Skeletal muscle tissue (tissue), 4 donors: ENCODE results near the gene GASK1B. TPM values are rescaled to one million over a fixed set of nuclear protein-coding genes. Genes with fewer than 3 reads are reported as not detected.

Source experiments
- H3K27ac ChIP-seq: one replicate; pipeline ENCODE4 v1.7.0; 2013; ENCODE audit warnings: mild to moderate bottlenecking, low read depth, low read length, inconsistent platforms
- H3K27me3 ChIP-seq, 3 donors: one replicate each; pipeline ENCODE4 v1.7.0; 2013; ENCODE audit warnings: low read length in 3 of 3; ENCODE audit not compliant: control insufficient read depth in 3 of 3, insufficient read depth in 3 of 3
- H3K36me3 ChIP-seq, 3 donors: one replicate each; pipeline ENCODE4 v1.7.0; 2013; ENCODE audit warnings: low read length in 3 of 3; ENCODE audit not compliant: control insufficient read depth in 3 of 3, insufficient read depth in 3 of 3
- H3K4me1 ChIP-seq, 3 donors: one replicate each; pipeline ENCODE4 v1.7.0; 2013; ENCODE audit warnings: low read length in 3 of 3, mild to moderate bottlenecking in 3 of 3; ENCODE audit not compliant: control insufficient read depth in 3 of 3, insufficient read depth in 3 of 3
- H3K4me3 ChIP-seq, 3 donors: one replicate each; pipeline ENCODE4 v1.7.0; 2013; ENCODE audit warnings: low read length in 3 of 3
- H3K9ac ChIP-seq, 3 donors: one replicate each; pipeline ENCODE4 v1.7.0; 2013; ENCODE audit warnings: low read length in 3 of 3, mild to moderate bottlenecking in 3 of 3, moderate library complexity in 2 of 3, low read depth in 1 of 3
- H3K9me3 ChIP-seq, 3 donors: one replicate each; pipeline ENCODE4 v1.7.0; 2013; ENCODE audit warnings: low read length in 3 of 3; ENCODE audit not compliant: control insufficient read depth in 3 of 3
- total RNA-seq: library from RNA; depleted of rRNA; stranded (reverse); fragments of >200 nt; gene quantifications from one replicate; pipeline ENCODE4 v1.2.3, GENCODE V29; 2014
- donor health status: Osteomylitis.

Gene GASK1B
- total RNA-seq, result 24.5 TPM

DNA sequence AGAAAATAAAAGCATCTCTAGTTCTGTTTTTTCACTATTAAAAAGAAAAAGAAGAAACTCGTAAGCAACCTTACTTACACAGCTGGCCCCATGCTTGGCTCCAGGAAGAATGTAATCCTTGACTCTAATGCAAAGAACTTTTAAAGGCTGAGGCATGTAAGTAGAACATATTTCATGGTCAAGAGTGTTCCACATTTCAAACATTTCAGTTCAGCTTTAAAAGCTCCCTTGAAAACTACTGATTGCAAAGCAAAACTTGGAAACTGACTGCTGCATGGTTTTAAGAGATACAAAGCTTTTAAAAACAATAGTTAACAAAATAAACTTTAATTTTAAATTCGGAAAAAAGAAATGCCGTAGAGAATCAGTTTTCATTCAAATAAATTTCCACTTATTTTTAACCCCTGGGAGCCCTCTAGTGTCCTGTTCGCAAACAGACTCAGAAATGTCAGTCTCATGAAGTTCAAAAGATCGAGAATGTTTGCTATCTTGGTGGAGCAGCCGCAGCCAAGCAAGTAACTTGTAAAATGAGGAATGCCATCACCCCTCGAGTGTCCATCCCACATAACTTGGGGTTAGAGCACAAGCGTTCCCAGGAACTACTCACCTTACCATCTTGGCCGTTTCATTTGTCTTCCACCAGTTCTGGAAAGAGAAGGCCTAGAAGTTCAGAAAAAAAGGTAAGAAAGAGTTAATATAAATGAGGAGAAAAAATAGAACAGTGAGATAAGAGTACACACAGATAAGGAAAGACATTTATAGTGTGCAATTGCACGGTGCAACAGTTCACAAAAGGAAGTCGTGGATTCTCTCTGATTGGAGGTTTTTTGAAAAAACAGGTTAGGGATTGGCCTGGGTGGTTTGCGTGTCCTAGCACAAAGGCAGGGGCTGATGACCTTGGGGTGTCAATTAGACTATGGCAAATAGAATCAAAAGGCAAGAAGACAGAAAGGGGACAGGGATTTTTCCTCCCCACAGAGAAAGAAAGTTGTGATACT is at the start of gene GASK1B:
Gene GASK1B, minus strand, starts transcription at position 765 of the 998 bp plus-strand sequence. CDS start 1,650 bp downstream, outside the sequence.
- Histone ChIP-seq H3K27ac (peak within 1 kb of the TSS; percentile 67), H3K4me3 (peak within 1 kb of the TSS in 2 of 3 donors; percentile 30 to 69), H3K4me1 (peaks cover 7 to 20% (median 8%) of the 10 kb centered on the region in 3 donors), H3K27me3 (peaks cover 4 to 10% (median 7%) of the 10 kb centered on the region in 3 donors), H3K9me3 (no peaks in the 10 kb centered on the region), H3K36me3 (no peaks in the 10 kb centered on the region), H3K9ac (peak within 1 kb of the TSS in 2 of 3 donors; percentile 18 to 30)

- Histone ChIP-seq H3K27me3 (no peaks in the 10 kb centered on the region), H3K9ac (no peak overlapping the region), H3K36me3 (peaks cover 0 to 6% (median 0%) of the 10 kb centered on the region in 3 donors), H3K4me3 (no peak overlapping the region), H3K9me3 (no peaks in the 10 kb centered on the region), H3K27ac (no peak overlapping the region), H3K4me1 (peaks cover 0 to 6% (median 0%) of the 10 kb centered on the region in 3 donors)
These were observed 46.8 kb upstream of the GASK1B start for GRCh38 chr4:158219623-158220022.

GRCh38 chr4:158217763-158218162 is 44.9 kb upstream of the GASK1B start:
- Histone ChIP-seq H3K36me3 (peaks cover 0 to 9% (median 0%) of the 10 kb centered on the region in 3 donors), H3K9ac (no peak overlapping the region), H3K27ac (no peak overlapping the region), H3K4me1 (peaks cover 0 to 6% (median 0%) of the 10 kb centered on the region in 3 donors), H3K9me3 (no peaks in the 10 kb centered on the region), H3K27me3 (no peaks in the 10 kb centered on the region), H3K4me3 (no peak overlapping the region)

- H3K36me3 ChIP-seq, result peaks cover 0 to 9% (median 0%) of the 10 kb centered on the region in 3 donors
- no peak overlapping the region for H3K9ac ChIP-seq
- H3K4me1 ChIP-seq, result peaks cover 4 to 13% (median 6%) of the 10 kb centered on the region in 3 donors
- H3K9me3 ChIP-seq, result no peaks in the 10 kb centered on the region
- no peak overlapping the region for H3K4me3 ChIP-seq
- H3K27me3 ChIP-seq, result no peaks in the 10 kb centered on the region
- H3K27ac ChIP-seq, result no peak overlapping the region
These were observed 42.0 kb upstream of the GASK1B start for GRCh38 chr4:158214856-158215255.

DNA sequence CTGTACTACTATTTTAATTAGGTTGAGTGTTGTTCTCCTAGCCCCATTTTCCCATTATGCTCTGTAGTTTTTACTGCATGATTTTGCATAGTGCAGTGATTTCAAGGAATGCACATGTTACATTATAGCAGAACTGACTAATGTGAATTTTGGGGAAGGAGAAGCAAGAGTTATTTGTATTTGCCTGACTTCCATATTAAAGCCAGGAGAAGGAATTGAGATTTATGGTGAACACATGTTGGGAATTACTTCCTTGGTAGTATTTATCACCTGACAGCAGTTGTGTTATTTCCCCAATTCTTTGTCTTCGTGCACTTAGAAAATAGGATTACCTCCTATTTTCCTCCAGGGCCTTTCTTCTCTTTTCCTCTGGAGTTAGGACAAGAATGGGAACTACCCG is 40.6 kb upstream of the GASK1B start:
- H3K9me3 ChIP-seq, result no peaks in the 10 kb centered on the region
- no peaks in the 10 kb centered on the region for H3K27me3 ChIP-seq
- peaks cover 4 to 13% (median 6%) of the 10 kb centered on the region in 3 donors for H3K4me1 ChIP-seq
- no peak overlapping the region for H3K9ac ChIP-seq
- H3K27ac ChIP-seq, result no peak overlapping the region
- H3K4me3 ChIP-seq, result no peak overlapping the region
- H3K36me3 ChIP-seq, result peaks cover 0 to 5% (median 0%) of the 10 kb centered on the region in 3 donors

GRCh38 chr4:158211222-158211621 is 38.4 kb upstream of the GASK1B start:
- Histone ChIP-seq H3K9ac (peak overlapping the region; percentile 77 to 91 (median 78)), H3K27me3 (no peaks in the 10 kb centered on the region), H3K4me3 (peak overlapping the region; percentile 67 to 87 (median 70)), H3K4me1 (peaks cover 4 to 7% (median 6%) of the 10 kb centered on the region in 3 donors), H3K36me3 (peaks cover 0 to 5% (median 0%) of the 10 kb centered on the region in 3 donors), H3K27ac (no peak overlapping the region), H3K9me3 (no peaks in the 10 kb centered on the region)

DNA sequence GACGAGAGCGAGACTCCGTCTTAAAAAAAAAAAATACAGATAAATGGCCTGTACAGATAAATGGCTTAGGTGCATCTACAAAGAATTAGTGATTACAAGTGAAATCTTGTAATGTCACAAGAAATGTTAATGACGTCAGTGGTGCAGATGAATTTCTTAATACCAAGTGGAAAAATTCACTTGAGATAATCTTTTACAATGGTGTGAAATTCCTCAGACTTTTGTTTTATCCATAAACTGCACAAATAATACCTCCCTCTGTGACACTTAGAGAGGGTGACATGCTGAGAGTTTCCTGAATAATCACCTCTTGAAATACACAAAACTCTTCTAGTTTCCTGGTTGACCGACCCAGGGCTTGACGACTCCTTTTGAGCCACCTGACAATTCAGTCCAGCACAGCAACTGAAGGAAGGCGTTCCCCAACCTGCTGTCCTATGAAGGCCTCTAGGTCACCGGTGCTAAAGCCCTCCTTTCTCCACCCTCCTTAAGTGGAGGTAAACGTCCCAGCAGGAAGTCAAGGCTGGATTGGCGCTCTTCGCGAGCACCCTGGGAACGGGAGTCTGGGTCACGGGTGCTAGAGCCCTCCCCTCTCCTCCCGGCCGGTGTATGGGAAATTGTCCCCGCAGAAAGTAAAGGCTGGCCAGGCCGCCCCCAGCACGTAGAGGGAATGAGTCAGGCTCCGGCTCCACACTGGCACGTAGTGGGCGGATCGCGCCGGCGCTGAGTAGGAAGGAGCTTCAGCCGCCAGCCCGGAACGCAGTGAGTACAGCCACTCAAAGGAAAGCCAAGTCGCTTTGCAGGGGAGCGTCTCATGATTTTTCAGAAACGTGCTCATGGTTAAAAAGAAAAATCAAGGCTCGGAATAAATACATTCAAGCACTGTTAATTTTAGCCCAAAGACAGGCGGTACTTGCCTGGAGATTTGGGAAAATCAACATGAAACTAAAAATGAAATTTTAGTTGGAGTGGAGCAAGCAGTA is 37.3 kb upstream of the GASK1B start, which contains the start of gene TMEM144:
Gene TMEM144, plus strand, starts transcription at position 662 of the 983 bp plus-strand sequence. CDS start 2,182 bp downstream, outside the sequence.
- Histone ChIP-seq H3K4me1 (peaks cover 4 to 7% (median 6%) of the 10 kb centered on the region in 3 donors), H3K36me3 (peaks cover 0 to 2% (median 0%) of the 10 kb centered on the region in 3 donors), H3K27ac (peak within 1 kb of the TSS; percentile 90), H3K4me3 (peak within 1 kb of the TSS; percentile 67 to 87 (median 70)), H3K27me3 (no peaks in the 10 kb centered on the region), H3K9me3 (no peaks in the 10 kb centered on the region), H3K9ac (peak within 1 kb of the TSS; percentile 77 to 91 (median 78))

DNA sequence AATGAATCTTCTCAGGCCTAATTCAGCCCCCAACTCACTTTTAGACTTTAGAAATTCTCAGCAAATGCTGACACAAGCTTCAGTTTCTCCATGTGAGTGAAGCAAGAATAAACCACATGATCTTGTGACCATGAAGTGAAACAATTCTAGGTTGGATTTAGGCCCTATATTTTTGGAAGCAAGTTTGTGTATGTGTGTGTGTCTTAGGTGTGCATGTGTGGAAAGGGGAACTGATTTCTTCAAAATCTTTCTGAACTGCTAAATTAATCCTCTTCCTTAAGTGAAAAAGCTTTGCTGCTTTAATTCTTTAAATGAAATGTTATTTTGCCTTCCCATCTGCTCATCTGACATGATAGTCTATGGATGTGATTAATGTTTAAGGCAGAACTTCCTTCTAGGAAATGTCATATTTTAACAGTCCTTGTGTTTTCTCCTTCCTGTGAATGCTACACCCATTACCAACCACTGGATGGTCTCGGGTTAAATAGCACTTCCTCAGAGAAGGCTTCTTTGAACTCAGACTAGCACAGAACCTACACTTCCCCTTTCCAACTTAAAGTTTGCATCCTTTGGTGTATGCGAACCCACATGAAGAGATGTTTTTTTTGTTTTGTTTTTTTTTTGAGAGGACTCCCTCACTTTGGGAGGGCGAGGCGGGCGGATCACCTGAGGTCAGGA is 36.3 kb upstream of the GASK1B start:
- no peak overlapping the region for H3K9ac ChIP-seq
- no peak overlapping the region for H3K4me3 ChIP-seq
- no peaks in the 10 kb centered on the region for H3K27me3 ChIP-seq
- H3K9me3 ChIP-seq, result no peaks in the 10 kb centered on the region
- peak overlapping the region; percentile 90 for H3K27ac ChIP-seq
- peaks cover 4 to 7% (median 6%) of the 10 kb centered on the region in 3 donors for H3K4me1 ChIP-seq
- H3K36me3 ChIP-seq, result peaks cover 0 to 2% (median 0%) of the 10 kb centered on the region in 3 donors

GRCh38 chr4:158203929-158204328 is 31.1 kb upstream of the GASK1B start:
- Histone ChIP-seq H3K4me3 (no peak overlapping the region), H3K27ac (no peak overlapping the region), H3K27me3 (no peaks in the 10 kb centered on the region), H3K9me3 (no peaks in the 10 kb centered on the region), H3K4me1 (no peaks in the 10 kb centered on the region), H3K36me3 (no peaks in the 10 kb centered on the region), H3K9ac (no peak overlapping the region)
